ENCODE results near the gene ATG13. TPM values are rescaled to one million over a fixed set of nuclear protein-coding genes. Genes with fewer than 3 reads are reported as not detected.

The ATG13 gene
- total RNA-seq, 6 experiments from 2014 or later, result 34.5 to 60.9 (median 41.1) TPM

- H3K4me3 ChIP-seq, result no peak overlapping the region
- no peak for ATAC-seq
- DNase-seq, result peak in 1 of 3 donors; percentile 47
- H3K36me3 ChIP-seq, result peaks cover 3 to 57% (median 23%) of the 10 kb centered on the region in 4 donors
- intact Hi-C loops (cut with DNase I), result no loop called here
- no peak for TF ChIP-seq CTCF (IDR thresholded peaks at IDR 0.05)
- no peaks in the 10 kb centered on the region for H3K9me3 ChIP-seq
- peaks cover 2 to 31% (median 17%) of the 10 kb centered on the region in 4 donors for H3K4me1 ChIP-seq
- H3K27ac ChIP-seq, result no peak overlapping the region
- H3K27me3 ChIP-seq, result no peaks in the 10 kb centered on the region
- 67% methylated on average over 3 of the region's 8 CpGs for whole genome bisulfite sequencing (ENCODE audit: insufficient coverage, low coverage, low lambda C conversion rate, missing lambda C conversion rate)
Observed at GRCh38 chr11:46677169-46677568, 59.8 kb downstream of the ATG13 start.

- H3K4me1 ChIP-seq, result peaks cover 2 to 31% (median 17%) of the 10 kb centered on the region in 4 donors
- no peak overlapping the region for H3K4me3 ChIP-seq
- H3K36me3 ChIP-seq, result peaks cover 3 to 50% (median 23%) of the 10 kb centered on the region in 4 donors
- 100% methylated on average over 1 of the region's 10 CpGs for WGBS (ENCODE audit: insufficient coverage, low coverage, low lambda C conversion rate, missing lambda C conversion rate)
- no peak overlapping the region for H3K27ac ChIP-seq
- DNase-seq (peak in 1 of 3 donors; percentile 27), ATAC-seq (no peak)
- TF ChIP-seq CTCF (IDR thresholded peaks at IDR 0.05) (no peak), POLR2A (IDR thresholded peaks at IDR 0.05) (no peak)
- no peaks in the 10 kb centered on the region for H3K9me3 ChIP-seq
- H3K27me3 ChIP-seq, result no peaks in the 10 kb centered on the region
- intact Hi-C loops (cut with DNase I), result no loop called here
Observed at GRCh38 chr11:46677991-46678740, 60.8 kb downstream of the ATG13 start.

- TF ChIP-seq POLR2A (IDR thresholded peaks at IDR 0.05), result no peak
- TF ChIP-seq CTCF (IDR thresholded peaks at IDR 0.05), result no peak
- peaks cover 3 to 47% (median 20%) of the 10 kb centered on the region in 4 donors for H3K36me3 ChIP-seq
- ATAC-seq, result no peak
- intact Hi-C loops (cut with DNase I), result no loop called here
- WGBS (ENCODE audit: insufficient coverage, low coverage, low lambda C conversion rate, missing lambda C conversion rate), result no CpG with 5 or more reads among the region's 9 CpGs
- no peak overlapping the region for H3K4me3 ChIP-seq
- no peaks in the 10 kb centered on the region for H3K9me3 ChIP-seq
- H3K27ac ChIP-seq, result no peak overlapping the region
- H3K27me3 ChIP-seq, result no peaks in the 10 kb centered on the region
- peaks cover 2 to 29% (median 17%) of the 10 kb centered on the region in 4 donors for H3K4me1 ChIP-seq
- peak in 1 of 3 donors; percentile 43 for DNase-seq
Observed at GRCh38 chr11:46678741-46679130, 61.4 kb downstream of the ATG13 start.

- intact Hi-C loops (cut with DNase I), result no loop called here
- peaks cover 3 to 47% (median 20%) of the 10 kb centered on the region in 4 donors for H3K36me3 ChIP-seq
- no peak for ATAC-seq
Observed at GRCh38 chr11:46679241-46680163, 62.1 kb downstream of the ATG13 start.

More at GRCh38 chr11:46679241-46680163, 62.1 kb downstream of the ATG13 start:
- Histone ChIP-seq H3K9me3 (no peaks in the 10 kb centered on the region), H3K4me3 (no peak overlapping the region), H3K27ac (no peak overlapping the region), H3K4me1 (peaks cover 2 to 22% (median 11%) of the 10 kb centered on the region in 4 donors), H3K27me3 (no peaks in the 10 kb centered on the region)
- DNase-seq, result peak in 1 of 3 donors; percentile 33
- no peak for TF ChIP-seq CTCF (IDR thresholded peaks at IDR 0.05)
- no peak for TF ChIP-seq POLR2A (IDR thresholded peaks at IDR 0.05)
- 80% methylated on average over 1 of the region's 26 CpGs for WGBS (ENCODE audit: insufficient coverage, low coverage, low lambda C conversion rate, missing lambda C conversion rate)

All from right lobe of liver (tissue), 6 donors.